Measurements from ENCODE around the gene PLEKHO2. TPM values are rescaled to one million over a fixed set of nuclear protein-coding genes. Genes with fewer than 3 reads are reported as not detected.

Gene PLEKHO2
- polyA plus RNA-seq, 3 donors: 54.1 to 93.5 (median 78.0) TPM

GRCh38 chr15:64861960-64862359 lies 20.2 kb downstream of the PLEKHO2 start:
- no peak overlapping the region for H3K9ac ChIP-seq (ENCODE audit: insufficient read depth, low read length, poor library complexity, severe bottlenecking)
- Mint-ChIP-seq H3K9me3 (no peaks in the 10 kb centered on the region), H3K4me1 (peaks cover 52% of the 10 kb centered on the region), H3K36me3 (peaks cover 93 to 99% of the 10 kb centered on the region in 2 donors), H3K4me3 (no peak overlapping the region), H3K27me3 (ENCODE audit: low read depth in 3 of 3) (peaks cover 0 to 4% (median 1%) of the 10 kb centered on the region in 3 donors), H3K27ac (peak overlapping the region; percentile 42 to 90 (median 82))
- peak overlapping the region in 1 of 2 donors; percentile 63 for H3K27ac ChIP-seq (ENCODE audit: low read depth in 1 of 2, low read length in 2 of 2)
- peaks cover 100% of the 10 kb centered on the region for H4K20me1 ChIP-seq (ENCODE audit: insufficient read depth, low read length)
- no peak overlapping the region for H3K4me2 ChIP-seq (replicated peaks; ENCODE audit: extremely low read depth, low read length, poor library complexity, severe bottlenecking)
- no peak for TF ChIP-seq CTCF (IDR thresholded peaks at IDR 0.05)
- H3K36me3 ChIP-seq (replicated peaks in 1 of 2; ENCODE audit: control insufficient read depth in 1 of 2, insufficient read depth in 2 of 2, low read length in 2 of 2): peaks cover 91 to 97% of the 10 kb centered on the region in 2 donors
- no peak overlapping the region for H3K4me3 ChIP-seq (replicated peaks in 1 of 3; ENCODE audit: low read depth in 2 of 3, low read length in 3 of 3)
- DNase-seq: no peak
- intact Hi-C loops (cut with micrococcal nuclease): no loop called here
- H3K9me3 ChIP-seq (replicated peaks in 1 of 2; ENCODE audit: control insufficient read depth in 1 of 2, insufficient read depth in 1 of 2, low read length in 2 of 2): no peaks in the 10 kb centered on the region
- WGBS (ENCODE audit: insufficient coverage): 80% methylated on average over 4 of the region's 4 CpGs
- peaks cover 16 to 43% of the 10 kb centered on the region in 2 donors for H3K4me1 ChIP-seq (ENCODE audit: control insufficient read depth in 1 of 2, insufficient read depth in 2 of 2, low read length in 2 of 2)
- H2AFZ ChIP-seq (ENCODE audit: insufficient read depth, low read depth, low read length, poor library complexity, severe bottlenecking): no peak overlapping the region
- H3K79me2 ChIP-seq (ENCODE audit: insufficient read depth, low read length): peaks cover 97% of the 10 kb centered on the region
- H3K27me3 ChIP-seq (ENCODE audit: control insufficient read depth in 2 of 2, insufficient read depth in 2 of 2, low read length in 2 of 2): no peaks in the 10 kb centered on the region

GRCh38 chr15:64862408-64862807 lies 20.7 kb downstream of the PLEKHO2 start:
- H3K4me2 ChIP-seq (replicated peaks; ENCODE audit: extremely low read depth, low read length, poor library complexity, severe bottlenecking): no peak overlapping the region
- H3K9ac ChIP-seq (ENCODE audit: insufficient read depth, low read length, poor library complexity, severe bottlenecking): no peak overlapping the region
- Mint-ChIP-seq H3K27ac (peak overlapping the region; percentile 42 to 90 (median 79)), H3K4me1 (peaks cover 52% of the 10 kb centered on the region), H3K27me3 (ENCODE audit: low read depth in 3 of 3) (peaks cover 0 to 4% (median 1%) of the 10 kb centered on the region in 3 donors), H3K36me3 (peaks cover 94 to 99% of the 10 kb centered on the region in 2 donors), H3K4me3 (no peak overlapping the region), H3K9me3 (peaks cover 0 to 3% (median 0%) of the 10 kb centered on the region in 7 donors)
- no peak for TF ChIP-seq CTCF (IDR thresholded peaks at IDR 0.05)
- H3K27ac ChIP-seq (ENCODE audit: low read depth in 1 of 2, low read length in 2 of 2): peak overlapping the region in 1 of 2 donors; percentile 63
- H3K79me2 ChIP-seq (ENCODE audit: insufficient read depth, low read length): peaks cover 97% of the 10 kb centered on the region
- no CpG with 5 or more reads among the region's 1 CpG for WGBS (ENCODE audit: insufficient coverage)
- peaks cover 92 to 97% of the 10 kb centered on the region in 2 donors for H3K36me3 ChIP-seq (replicated peaks in 1 of 2; ENCODE audit: control insufficient read depth in 1 of 2, insufficient read depth in 2 of 2, low read length in 2 of 2)
- H3K4me1 ChIP-seq (ENCODE audit: control insufficient read depth in 1 of 2, insufficient read depth in 2 of 2, low read length in 2 of 2): peaks cover 15 to 43% of the 10 kb centered on the region in 2 donors
- no peak for DNase-seq
- H3K9me3 ChIP-seq (replicated peaks in 1 of 2; ENCODE audit: control insufficient read depth in 1 of 2, insufficient read depth in 1 of 2, low read length in 2 of 2): no peaks in the 10 kb centered on the region
- H3K27me3 ChIP-seq (ENCODE audit: control insufficient read depth in 2 of 2, insufficient read depth in 2 of 2, low read length in 2 of 2): no peaks in the 10 kb centered on the region
- H4K20me1 ChIP-seq (ENCODE audit: insufficient read depth, low read length): peaks cover 100% of the 10 kb centered on the region
- H2AFZ ChIP-seq (ENCODE audit: insufficient read depth, low read depth, low read length, poor library complexity, severe bottlenecking): no peak overlapping the region
- no peak overlapping the region for H3K4me3 ChIP-seq (replicated peaks in 1 of 3; ENCODE audit: low read depth in 2 of 3, low read length in 3 of 3)
- intact Hi-C loops (cut with micrococcal nuclease): no loop called here

All from CD14-positive monocyte (primary cell).